Activated naive CD8-positive, alpha-beta T cell (primary cell): Measurements from ENCODE around the gene RAB3IP.
A peak's percentile ranks its signal among the peaks of the same experiment; 100 is the strongest.

ENCODE experiments used
- H3K27ac Mint-ChIP-seq: one replicate; pipeline ENCODE4 v1.8.0; 2021; ENCODE audit warnings: mixed read lengths
- H3K27me3 Mint-ChIP-seq: one replicate; pipeline ENCODE4 v1.8.0; 2021; ENCODE audit warnings: mixed read lengths
- H3K36me3 Mint-ChIP-seq: one replicate; pipeline ENCODE4 v1.8.0; 2021; ENCODE audit warnings: mixed read lengths
- H3K4me1 Mint-ChIP-seq: one replicate; pipeline ENCODE4 v1.8.0; 2021; ENCODE audit warnings: low read depth, mixed read lengths
- H3K4me3 Mint-ChIP-seq: one replicate; pipeline ENCODE4 v1.8.0; 2021; ENCODE audit warnings: mild to moderate bottlenecking, mixed read lengths
- H3K9me3 Mint-ChIP-seq: one replicate; pipeline ENCODE4 v1.8.0; 2021; ENCODE audit warnings: low read depth, mixed read lengths

The RAB3IP gene

GRCh38 chr12:69738351-69739286 is at the start of gene RAB3IP:
Gene RAB3IP, plus strand, starts transcription at chr12:69738860. Its CDS starts 16,549 bp downstream, at chr12:69755409.
- no peaks in the 10 kb centered on the region for H3K36me3 Mint-ChIP-seq
- H3K4me1 Mint-ChIP-seq: peaks cover 27% of the 10 kb centered on the region
- H3K27ac Mint-ChIP-seq: peak within 1 kb of the TSS; percentile 71
- H3K27me3 Mint-ChIP-seq: peaks cover 6% of the 10 kb centered on the region
- H3K4me3 Mint-ChIP-seq: peak within 1 kb of the TSS; percentile 87
- H3K9me3 Mint-ChIP-seq: no peaks in the 10 kb centered on the region

DNA sequence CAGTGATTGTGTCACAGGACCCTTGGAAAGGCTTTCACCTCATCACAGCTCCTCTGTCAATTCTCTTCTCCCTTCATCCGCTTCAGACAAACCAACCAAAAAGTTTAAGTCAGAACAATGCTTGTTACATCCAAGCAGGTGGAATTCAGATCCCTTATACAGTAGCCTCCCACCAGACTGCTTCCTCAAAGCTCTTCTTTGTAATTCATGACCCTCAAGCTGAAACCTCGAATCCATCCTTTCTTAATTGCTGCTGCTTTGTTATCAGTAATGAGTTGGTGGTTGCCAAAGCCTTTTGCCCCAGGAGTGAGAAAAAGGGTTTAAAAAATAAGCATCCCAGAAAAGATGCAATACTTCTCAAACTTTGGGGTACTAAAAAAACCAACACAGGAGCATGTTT is 49.0 kb upstream of the RAB3IP start:
- Mint-ChIP-seq H3K4me3 (no peak overlapping the region), H3K27me3 (peaks cover 3% of the 10 kb centered on the region), H3K36me3 (no peaks in the 10 kb centered on the region), H3K27ac (no peak overlapping the region), H3K9me3 (no peaks in the 10 kb centered on the region), H3K4me1 (peaks cover 5% of the 10 kb centered on the region)

GRCh38 chr12:69694123-69694522 is 44.5 kb upstream of the RAB3IP start:
- peaks cover 7% of the 10 kb centered on the region for H3K27me3 Mint-ChIP-seq
- no peaks in the 10 kb centered on the region for H3K9me3 Mint-ChIP-seq
- no peaks in the 10 kb centered on the region for H3K36me3 Mint-ChIP-seq
- no peak overlapping the region for H3K4me3 Mint-ChIP-seq
- no peak overlapping the region for H3K27ac Mint-ChIP-seq
- H3K4me1 Mint-ChIP-seq: peaks cover 5% of the 10 kb centered on the region

DNA sequence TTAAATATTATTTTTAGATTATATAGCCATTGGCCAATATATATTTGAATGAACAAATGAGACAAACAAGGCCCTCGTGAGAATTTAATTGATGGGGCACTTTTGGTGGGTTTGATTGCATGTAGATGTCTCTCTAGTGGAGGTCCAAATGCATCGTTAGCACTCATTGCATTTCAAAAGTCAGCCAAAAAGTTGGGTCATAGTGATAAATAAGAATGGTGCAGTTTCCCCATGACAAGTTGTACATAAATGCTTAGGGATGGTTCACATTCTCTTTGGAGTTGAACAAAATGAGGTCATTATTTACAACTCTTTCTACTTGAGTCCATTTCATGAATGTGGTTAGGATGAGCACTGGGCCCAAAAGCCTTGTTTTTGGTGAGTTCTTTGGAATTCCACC is 40.6 kb upstream of the RAB3IP start:
- Mint-ChIP-seq H3K9me3 (no peaks in the 10 kb centered on the region), H3K27ac (no peak overlapping the region), H3K4me1 (no peaks in the 10 kb centered on the region), H3K27me3 (peaks cover 9% of the 10 kb centered on the region), H3K36me3 (no peaks in the 10 kb centered on the region), H3K4me3 (no peak overlapping the region)

- no peak within 1 kb of the TSS for H3K4me3 Mint-ChIP-seq
- H3K27ac Mint-ChIP-seq: no peak within 1 kb of the TSS
- H3K9me3 Mint-ChIP-seq: no peaks in the 10 kb centered on the region
- H3K4me1 Mint-ChIP-seq: no peaks in the 10 kb centered on the region
- no peaks in the 10 kb centered on the region for H3K36me3 Mint-ChIP-seq
- peaks cover 9% of the 10 kb centered on the region for H3K27me3 Mint-ChIP-seq
Observed at GRCh38 chr12:69698769-69699540, 39.7 kb upstream of the RAB3IP start, which contains the start of gene BEST3. Gene BEST3, minus strand, starts transcription at chr12:69699303. Its CDS starts 1,505 bp downstream, at chr12:69697798.

DNA sequence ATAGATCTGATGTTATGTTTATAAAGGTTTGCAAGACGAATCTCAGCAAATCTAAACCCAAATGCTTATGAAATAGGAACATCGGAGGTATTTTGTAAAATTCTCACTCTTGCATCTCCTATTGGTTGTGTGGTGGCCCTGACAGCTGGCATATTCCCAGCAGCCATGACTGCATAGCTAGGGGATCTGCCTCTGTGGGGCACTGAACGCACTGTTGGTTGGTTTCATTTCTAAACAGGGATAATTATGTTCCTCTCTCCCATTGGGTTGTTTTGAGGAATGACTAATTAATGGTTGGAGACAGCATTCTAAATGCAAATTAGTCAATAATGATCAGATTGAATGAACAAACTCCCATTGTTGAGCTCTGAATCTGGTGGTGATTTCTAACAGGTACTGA is 36.8 kb upstream of the RAB3IP start:
- Mint-ChIP-seq H3K9me3 (no peaks in the 10 kb centered on the region), H3K36me3 (no peaks in the 10 kb centered on the region), H3K4me1 (no peaks in the 10 kb centered on the region), H3K4me3 (no peak overlapping the region), H3K27me3 (peaks cover 10% of the 10 kb centered on the region), H3K27ac (no peak overlapping the region)

- H3K36me3 Mint-ChIP-seq: no peaks in the 10 kb centered on the region
- H3K27me3 Mint-ChIP-seq: peaks cover 19% of the 10 kb centered on the region
- no peak overlapping the region for H3K27ac Mint-ChIP-seq
- H3K4me1 Mint-ChIP-seq: no peaks in the 10 kb centered on the region
- no peaks in the 10 kb centered on the region for H3K9me3 Mint-ChIP-seq
- no peak overlapping the region for H3K4me3 Mint-ChIP-seq
Observed at GRCh38 chr12:69703146-69703642, 35.5 kb upstream of the RAB3IP start.

DNA sequence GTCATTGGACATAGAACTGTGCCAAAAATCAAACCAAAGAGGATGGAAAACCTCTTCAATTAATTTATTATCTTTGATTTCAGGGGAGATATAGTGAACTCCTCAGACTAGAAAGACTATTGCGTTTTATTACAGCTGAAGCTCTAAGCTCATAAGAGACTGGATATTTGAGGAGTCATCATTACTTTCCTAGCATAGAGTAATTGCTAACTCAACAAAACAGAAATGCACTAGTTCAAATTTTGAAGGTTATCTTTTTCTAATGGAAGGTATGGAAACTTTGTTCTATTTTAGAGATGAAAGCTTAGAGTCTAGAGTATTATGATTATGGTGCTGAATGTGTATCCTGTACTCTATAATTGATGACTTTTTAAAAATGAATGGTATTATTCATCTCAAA is 34.3 kb upstream of the RAB3IP start:
- H3K4me3 Mint-ChIP-seq: no peak overlapping the region
- no peaks in the 10 kb centered on the region for H3K36me3 Mint-ChIP-seq
- H3K27ac Mint-ChIP-seq: no peak overlapping the region
- peaks cover 21% of the 10 kb centered on the region for H3K27me3 Mint-ChIP-seq
- H3K4me1 Mint-ChIP-seq: no peaks in the 10 kb centered on the region
- H3K9me3 Mint-ChIP-seq: peaks cover 3% of the 10 kb centered on the region

DNA sequence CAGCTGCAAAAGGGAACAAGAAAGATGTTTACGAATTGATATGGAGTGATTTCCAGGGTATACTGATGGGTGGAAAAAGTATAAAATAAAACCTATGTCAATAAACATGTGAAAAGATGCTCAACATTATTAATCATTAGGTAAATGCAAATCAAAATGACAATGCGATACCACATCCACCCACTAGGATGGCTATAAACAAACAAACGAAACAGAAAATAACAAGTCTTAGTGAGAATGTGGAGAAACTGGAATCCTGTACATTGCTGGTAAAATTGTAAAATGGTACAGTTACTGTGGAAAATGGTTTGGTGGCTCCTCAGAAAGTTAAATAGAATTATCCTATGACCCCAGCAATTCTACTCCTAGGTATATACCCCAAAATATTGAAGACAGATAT is 30.0 kb upstream of the RAB3IP start:
- no peaks in the 10 kb centered on the region for H3K36me3 Mint-ChIP-seq
- H3K27me3 Mint-ChIP-seq: peaks cover 22% of the 10 kb centered on the region
- H3K4me1 Mint-ChIP-seq: no peaks in the 10 kb centered on the region
- no peak overlapping the region for H3K27ac Mint-ChIP-seq
- H3K9me3 Mint-ChIP-seq: peaks cover 7% of the 10 kb centered on the region
- no peak overlapping the region for H3K4me3 Mint-ChIP-seq

DNA sequence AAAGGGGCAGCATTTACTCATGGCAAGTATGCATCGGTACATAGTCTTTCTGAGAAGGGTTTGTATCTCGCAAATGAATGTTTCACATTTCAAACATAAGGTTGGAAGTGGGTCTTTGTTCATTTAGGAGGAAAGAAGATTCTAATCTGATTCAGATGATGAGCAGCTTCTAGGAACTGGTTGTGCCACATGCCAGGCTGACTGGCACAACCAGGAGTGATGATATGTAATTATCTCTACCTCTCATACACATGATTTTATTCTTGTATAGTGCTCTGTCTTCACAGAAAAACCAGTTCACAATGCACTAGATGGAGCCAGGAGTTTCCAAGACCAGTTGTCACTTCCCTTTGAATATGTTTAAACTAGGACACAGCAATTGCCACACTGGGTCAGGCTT is 25.8 kb upstream of the RAB3IP start:
- H3K27ac Mint-ChIP-seq: no peak overlapping the region
- peaks cover 11% of the 10 kb centered on the region for H3K27me3 Mint-ChIP-seq
- H3K4me3 Mint-ChIP-seq: no peak overlapping the region

GRCh38 chr12:69714542-69714941 is 24.1 kb upstream of the RAB3IP start:
- H3K27me3 Mint-ChIP-seq: peaks cover 6% of the 10 kb centered on the region
- H3K27ac Mint-ChIP-seq: no peak overlapping the region

More for the DNA sequence above, 25.8 kb upstream of the RAB3IP start:
- Mint-ChIP-seq H3K9me3 (peaks cover 7% of the 10 kb centered on the region), H3K4me1 (no peaks in the 10 kb centered on the region), H3K36me3 (no peaks in the 10 kb centered on the region)

GRCh38 chr12:69719336-69720316 is 19.0 kb upstream of the RAB3IP start:
- no peak overlapping the region for H3K27ac Mint-ChIP-seq
- H3K36me3 Mint-ChIP-seq: peaks cover 6% of the 10 kb centered on the region
- no peak overlapping the region for H3K4me3 Mint-ChIP-seq
- peaks cover 7% of the 10 kb centered on the region for H3K27me3 Mint-ChIP-seq
- H3K4me1 Mint-ChIP-seq: no peaks in the 10 kb centered on the region
- H3K9me3 Mint-ChIP-seq: no peaks in the 10 kb centered on the region

More at GRCh38 chr12:69714542-69714941, 24.1 kb upstream of the RAB3IP start:
- no peaks in the 10 kb centered on the region for H3K36me3 Mint-ChIP-seq
- H3K9me3 Mint-ChIP-seq: peaks cover 4% of the 10 kb centered on the region
- H3K4me1 Mint-ChIP-seq: no peaks in the 10 kb centered on the region
- no peak overlapping the region for H3K4me3 Mint-ChIP-seq

GRCh38 chr12:69720750-69721149 is 17.9 kb upstream of the RAB3IP start:
- H3K9me3 Mint-ChIP-seq: no peaks in the 10 kb centered on the region

DNA sequence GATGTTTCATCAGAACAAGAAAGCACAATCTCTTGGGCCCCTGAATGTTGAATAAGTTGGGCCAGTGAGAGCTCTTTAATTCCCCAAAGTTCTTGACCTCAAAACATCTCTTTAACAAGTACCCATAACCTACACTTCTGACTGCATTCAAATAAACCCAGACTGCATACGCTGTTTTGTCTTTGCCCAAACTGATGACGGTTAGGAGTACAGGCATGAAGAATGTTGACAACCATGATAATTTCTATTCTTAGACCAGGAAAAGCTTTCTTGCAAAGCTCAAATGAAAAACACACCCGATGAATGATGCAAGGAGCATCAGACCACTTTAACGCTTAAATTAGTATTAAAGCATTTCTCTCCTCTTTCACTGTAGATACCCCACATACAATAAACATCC is 11.7 kb upstream of the RAB3IP start:
- peaks cover 10% of the 10 kb centered on the region for H3K27me3 Mint-ChIP-seq
- no peak overlapping the region for H3K27ac Mint-ChIP-seq
- peaks cover 8% of the 10 kb centered on the region for H3K36me3 Mint-ChIP-seq
- H3K4me1 Mint-ChIP-seq: no peaks in the 10 kb centered on the region
- H3K9me3 Mint-ChIP-seq: no peaks in the 10 kb centered on the region
- H3K4me3 Mint-ChIP-seq: no peak overlapping the region

More at GRCh38 chr12:69720750-69721149, 17.9 kb upstream of the RAB3IP start:
- Mint-ChIP-seq H3K4me3 (no peak overlapping the region), H3K36me3 (peaks cover 8% of the 10 kb centered on the region), H3K4me1 (no peaks in the 10 kb centered on the region), H3K27me3 (peaks cover 9% of the 10 kb centered on the region), H3K27ac (no peak overlapping the region)
